Sigmoid colon (tissue), 7 donors: ENCODE measurements around the gene SLC25A24. TPM values are rescaled to one million over a fixed set of nuclear protein-coding genes. Genes with fewer than 3 reads are reported as not detected.

Experiments
- DNase-seq: peaks from one replicate; pipeline ENCODE4 v3.0.0-alpha.2; 2019
- H3K27ac ChIP-seq, 4 donors: fragments of 200-600 bp; sonication (generic); one replicate each; pipeline ENCODE4 v1.5.1; 2016 to 2019; ENCODE audit warnings: mild to moderate bottlenecking in 1 of 4
- H3K27me3 ChIP-seq, 3 donors: fragments of 200-600 bp; sonication (generic); one replicate each; pipeline ENCODE4 v1.5.1; 2019; ENCODE audit warnings: mild to moderate bottlenecking in 1 of 3
- H3K36me3 ChIP-seq, 4 donors: fragments of 200-600 bp; sonication (generic); one replicate each; pipeline ENCODE4 v1.5.1; 2016 to 2019
- H3K4me1 ChIP-seq, 4 donors: fragments of 200-600 bp; sonication (generic); one replicate each; pipeline ENCODE4 v1.5.1; 2017 to 2019
- H3K4me3 ChIP-seq, 4 donors: fragments of 200-600 bp; sonication (generic); one replicate each; pipeline ENCODE4 v1.5.1; 2017 to 2019; ENCODE audit warnings: mild to moderate bottlenecking in 2 of 4, moderate library complexity in 1 of 4
- H3K9me3 ChIP-seq, 4 donors: fragments of 200-600 bp in 3 of 4; sonication (generic) in 3 of 4; one replicate each; pipeline versions ENCODE4 v1.5.1 to v1.6.1; 2013 to 2019
- CTCF ChIP-seq, 4 experiments: fragments of 450-650 bp in 3 of 4; fragments of 200-600 bp in 1 of 4; IDR thresholded peaks; one replicate each; pipeline ENCODE4 v1.5.1; 2016 to 2019; ENCODE audit warnings: antibody characterized with exemption in 4 of 4, mild to moderate bottlenecking in 3 of 4, moderate library complexity in 2 of 4
- EP300 ChIP-seq, 4 donors: sonication (generic); formaldehyde crosslinking; IDR thresholded peaks; one replicate each; pipeline ENCODE4 v1.6.1; 2017; ENCODE audit warnings: antibody characterized with exemption in 4 of 4
- POLR2A ChIP-seq, 2 donors: fragments of 450-650 bp; IDR thresholded peaks; one replicate each; pipeline ENCODE4 v1.6.1; 2016; ENCODE audit warnings: antibody characterized with exemption in 2 of 2, mild to moderate bottlenecking in 2 of 2, moderate library complexity in 2 of 2
- POLR2AphosphoS5 ChIP-seq, 4 donors: sonication (generic); formaldehyde crosslinking; IDR thresholded peaks; one replicate each; pipeline ENCODE4 v1.6.1; 2017; ENCODE audit warnings: antibody characterized with exemption in 4 of 4
- WGBS, 2 donors: extraction: QIAGEN DNeasy Blood & Tissue Kit; methylation state at CpG; one replicate each; pipeline ENCODE4 v1.1.7; 2013; 5-methylcytosine and 5-hydroxymethylcytosine counted together
- intact Hi-C: fragments of 100-400 bp; cut with DNase I; formaldehyde crosslinking; loops from one replicate; pipeline ENCODE4 v1.15.1; 2023
- polyA plus RNA-seq, 3 donors: library from polyadenylated mRNA; stranded (reverse); fragments of 200-250 nt; gene quantifications; one replicate each; pipeline ENCODE4 v1.2.3, GENCODE V29; 2013
- total RNA-seq, 4 donors: library from RNA; depleted of rRNA; stranded (reverse); fragments of >200 nt; gene quantifications; one replicate each; pipeline ENCODE4 v1.1.0, GENCODE V29; 2016
- donor health status: healthy with polysubstance abuse.
- donor health status: Bipolar disorder and iron deficiency.
- donor health status: healthy.

The SLC25A24 gene
- total and polyA plus RNA-seq, 7 donors, result 20.2 to 47.6 (median 28.5) TPM

- TF ChIP-seq POLR2A (IDR thresholded peaks at IDR 0.05) (no peak), CTCF (IDR thresholded peaks at IDR 0.05) (no peak), EP300 (IDR thresholded peaks at IDR 0.05) (no peak), POLR2AphosphoS5 (IDR thresholded peaks at IDR 0.05) (no peak)
- H3K4me1 ChIP-seq, result no peaks in the 10 kb centered on the region
These were observed 92.0 kb downstream of the SLC25A24 start for GRCh38 chr1:108108119-108108518.

GRCh38 chr1:108107658-108108057 is 92.5 kb downstream of the SLC25A24 start:
- Histone ChIP-seq H3K9me3 (no peaks in the 10 kb centered on the region), H3K27ac (no peak overlapping the region), H3K4me1 (no peaks in the 10 kb centered on the region), H3K36me3 (no peaks in the 10 kb centered on the region), H3K4me3 (no peak overlapping the region), H3K27me3 (no peaks in the 10 kb centered on the region)
- intact Hi-C loops, result no loop called here
- DNase-seq, result no peak
- TF ChIP-seq EP300 (IDR thresholded peaks at IDR 0.05), result no peak
- no peak for TF ChIP-seq POLR2A (IDR thresholded peaks at IDR 0.05)
- WGBS, 2 donors, result 42 to 50% methylated on average over 4 of the region's 4 CpGs

More at GRCh38 chr1:108108119-108108518, 92.0 kb downstream of the SLC25A24 start:
- intact Hi-C loops, result no loop called here
- H3K27me3 ChIP-seq, result no peaks in the 10 kb centered on the region
- H3K27ac ChIP-seq, result no peak overlapping the region
- H3K4me3 ChIP-seq, result no peak overlapping the region
- no peak for DNase-seq
- no peaks in the 10 kb centered on the region for H3K9me3 ChIP-seq
- no peaks in the 10 kb centered on the region for H3K36me3 ChIP-seq

- TF ChIP-seq POLR2A (IDR thresholded peaks at IDR 0.05), result no peak
- no peak for TF ChIP-seq POLR2AphosphoS5 (IDR thresholded peaks at IDR 0.05)
- TF ChIP-seq EP300 (IDR thresholded peaks at IDR 0.05), result no peak
- TF ChIP-seq CTCF (IDR thresholded peaks at IDR 0.05), result no peak
- Histone ChIP-seq H3K27ac (no peak overlapping the region), H3K4me1 (no peaks in the 10 kb centered on the region), H3K4me3 (no peak overlapping the region), H3K27me3 (no peaks in the 10 kb centered on the region), H3K9me3 (no peaks in the 10 kb centered on the region), H3K36me3 (no peaks in the 10 kb centered on the region)
- DNase-seq, result no peak
- intact Hi-C loops, result no loop called here
- WGBS, 2 donors, result 55 to 62% methylated on average over 1 of the region's 1 CpG
These were observed 93.4 kb downstream of the SLC25A24 start for GRCh38 chr1:108106775-108107174.

- DNase-seq, result no peak
- Histone ChIP-seq H3K36me3 (no peaks in the 10 kb centered on the region), H3K9me3 (no peaks in the 10 kb centered on the region), H3K4me3 (no peak overlapping the region), H3K27ac (no peak overlapping the region), H3K27me3 (no peaks in the 10 kb centered on the region), H3K4me1 (no peaks in the 10 kb centered on the region)
- intact Hi-C loops, result no loop called here
- WGBS, 2 donors, result 95 to 98% methylated on average over 1 of the region's 1 CpG
- TF ChIP-seq EP300 (IDR thresholded peaks at IDR 0.05), result no peak
- no peak for TF ChIP-seq POLR2AphosphoS5 (IDR thresholded peaks at IDR 0.05)
These were observed 100.0 kb downstream of the SLC25A24 start for GRCh38 chr1:108100148-108100547.

- no peak for TF ChIP-seq POLR2AphosphoS5 (IDR thresholded peaks at IDR 0.05)
- TF ChIP-seq CTCF (IDR thresholded peaks at IDR 0.05), result no peak
- TF ChIP-seq POLR2A (IDR thresholded peaks at IDR 0.05), result no peak
- TF ChIP-seq EP300 (IDR thresholded peaks at IDR 0.05), result no peak
These were observed 103.1 kb downstream of the SLC25A24 start for GRCh38 chr1:108097018-108097417.

GRCh38 chr1:108096089-108096488 is 104.1 kb downstream of the SLC25A24 start:
- H3K36me3 ChIP-seq, result no peaks in the 10 kb centered on the region
- H3K4me1 ChIP-seq, result no peaks in the 10 kb centered on the region
- no peaks in the 10 kb centered on the region for H3K27me3 ChIP-seq
- no peak for TF ChIP-seq POLR2A (IDR thresholded peaks at IDR 0.05)
- TF ChIP-seq EP300 (IDR thresholded peaks at IDR 0.05), result no peak
- no peak for TF ChIP-seq POLR2AphosphoS5 (IDR thresholded peaks at IDR 0.05)
- intact Hi-C loops, result no loop called here
- no peak overlapping the region for H3K27ac ChIP-seq
- H3K4me3 ChIP-seq, result no peak overlapping the region
- H3K9me3 ChIP-seq, result no peaks in the 10 kb centered on the region
- 64 to 82% methylated on average over 4 of the region's 4 CpGs for WGBS, 2 donors
- DNase-seq, result no peak

More at GRCh38 chr1:108097018-108097417, 103.1 kb downstream of the SLC25A24 start:
- Histone ChIP-seq H3K4me3 (no peak overlapping the region), H3K27ac (no peak overlapping the region), H3K36me3 (no peaks in the 10 kb centered on the region), H3K9me3 (no peaks in the 10 kb centered on the region), H3K4me1 (no peaks in the 10 kb centered on the region), H3K27me3 (no peaks in the 10 kb centered on the region)
- intact Hi-C loops, result no loop called here
- DNase-seq, result no peak
